PC-3 (cell line): ENCODE results near the gene UGT1A10. TPM values are rescaled to one million over a fixed set of nuclear protein-coding genes. Genes with fewer than 3 reads are reported as not detected.

Source experiments
- ATAC-seq: fragments of 200-7000 bp; cut with Tn5 transposase; 2 replicates; pipeline ENCODE4 v1.9.1; 2020; ENCODE audit warnings: mild to moderate bottlenecking, moderate library complexity
- BruUV-seq: library from RNA; stranded (reverse); fragments of 400-500 nt; replicated peaks from 2 replicates; lab custom pipeline; 2021; lab: Mats Ljungman, UMichigan
- CTCF ChIA-PET: fragments of 300-600 bp; sonication (Branson Sonifier 250); formaldehyde crosslinking; loops from one replicate; lab custom pipeline; 2022; ENCODE audit warnings: antibody characterized with exemption; lab: Charles Lee
- POLR2A ChIA-PET: fragments of 300-600 bp; sonication (Branson Sonifier 250); formaldehyde crosslinking; loops from one replicate; lab custom pipeline; 2022; ENCODE audit warnings: antibody characterized with exemption; ENCODE audit not compliant: unreplicated experiment; lab: Charles Lee
- DNase-seq: peaks from one replicate; pipeline ENCODE4 v3.0.0-alpha.2; 2015
- H2AFZ ChIP-seq: fragments of 300-600 bp; sonication (generic); 2 replicates; pipeline ENCODE4 v1.6.0; 2016; ENCODE audit warnings: antibody characterized with exemption, low read length
- H3F3A ChIP-seq: fragments of 300-600 bp; sonication (generic); one replicate; pipeline ENCODE4 v1.6.0; 2017; ENCODE audit warnings: antibody characterized with exemption, low read length, control low read depth, mild to moderate bottlenecking; ENCODE audit not compliant: unreplicated experiment
- H3K27ac ChIP-seq: fragments of 300-600 bp; sonication (generic); 2 replicates; pipeline ENCODE4 v1.5.1; 2016; ENCODE audit warnings: mild to moderate bottlenecking, low read length
- H3K27me3 ChIP-seq: fragments of 300-600 bp; sonication (generic); 2 replicates; pipeline ENCODE4 v1.6.1; 2016; ENCODE audit warnings: low read length, mixed read lengths
- H3K36me3 ChIP-seq: fragments of 300-600 bp; sonication (generic); 2 replicates; pipeline ENCODE4 v1.6.1; 2016; ENCODE audit warnings: low read depth, mixed run types, low read length, mixed read lengths
- H3K4me1 ChIP-seq: fragments of 300-600 bp; sonication (generic); 2 replicates; pipeline ENCODE4 v1.5.1; 2016; ENCODE audit warnings: low read length; ENCODE audit not compliant: insufficient read depth
- H3K4me2 ChIP-seq: fragments of 300-600 bp; sonication (generic); 2 replicates; pipeline ENCODE4 v1.6.0; 2016; ENCODE audit warnings: low read length
- H3K4me3 ChIP-seq: fragments of 300-600 bp; sonication (generic); 2 replicates; pipeline ENCODE4 v1.5.1; 2016; ENCODE audit warnings: mild to moderate bottlenecking, low read length, mixed read lengths
- H3K79me2 ChIP-seq: fragments of 300-600 bp; sonication (generic); 2 replicates; pipeline ENCODE4 v1.6.1; 2017; ENCODE audit warnings: low read length, mixed read lengths
- H3K9ac ChIP-seq: fragments of 300-600 bp; sonication (generic); 2 replicates; pipeline ENCODE4 v1.6.0; 2016; ENCODE audit warnings: mild to moderate bottlenecking, low read length
- H3K9me2 ChIP-seq: fragments of 300-600 bp; sonication (generic); replicated peaks from 2 replicates; pipeline ENCODE4 v1.6.1; 2016; ENCODE audit warnings: mixed run types, low read length, mixed read lengths
- H3K9me3 ChIP-seq: fragments of 300-600 bp; sonication (generic); 2 replicates; pipeline ENCODE4 v1.6.1; 2016; ENCODE audit warnings: low read length, mixed read lengths
- H4K20me1 ChIP-seq: fragments of 300-600 bp; sonication (generic); 2 replicates; pipeline ENCODE4 v1.6.1; 2016; ENCODE audit warnings: low read length, mixed read lengths
- EZH2 ChIP-seq: fragments of 300-600 bp; sonication (generic); IDR thresholded peaks from one replicate; pipeline ENCODE4 v1.6.1; 2017; ENCODE audit warnings: antibody characterized with exemption, mild to moderate bottlenecking, low read length; ENCODE audit not compliant: unreplicated experiment
- EZH2phosphoT487 ChIP-seq: fragments of 300-600 bp; sonication (generic); IDR thresholded peaks from 2 replicates; pipeline ENCODE4 v1.6.1; 2018; ENCODE audit warnings: mild to moderate bottlenecking, antibody characterized with exemption, low read length, borderline replicate concordance
- intact Hi-C: fragments of 100-400 bp; cut with micrococcal nuclease; formaldehyde crosslinking; loops from 2 replicates; pipeline ENCODE4 v1.9.0; 2023
- total RNA-seq: library from RNA; depleted of rRNA; stranded (reverse); fragments of >200 nt; gene quantifications from 2 replicates; pipeline ENCODE4 v1.2.3, GENCODE V29; 2014
- TF ChIP-seq, protein P1 (sequence below): fragments of 300-600 bp; sonication (generic); conservative IDR thresholded peaks from 2 replicates; pipeline ENCODE4 v1.5.1; 2017; ENCODE audit warnings: antibody characterized with exemption, low read depth, mild to moderate bottlenecking, low read length

UGT1A10 gene
- total RNA-seq, 1 experiment from 2014 or later: not detected

DNA sequence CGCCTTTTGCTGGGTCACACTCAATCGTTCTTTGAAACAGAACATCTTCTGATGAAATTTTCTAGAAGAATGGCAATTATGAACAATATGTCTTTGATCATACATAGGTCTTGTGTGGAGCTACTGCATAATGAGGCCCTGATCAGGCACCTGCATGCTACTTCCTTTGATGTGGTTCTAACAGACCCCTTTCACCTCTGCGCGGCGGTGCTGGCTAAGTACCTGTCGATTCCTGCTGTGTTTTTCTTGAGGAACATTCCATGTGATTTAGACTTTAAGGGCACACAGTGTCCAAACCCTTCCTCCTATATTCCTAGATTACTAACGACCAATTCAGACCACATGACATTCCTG, 77.0 kb downstream of the UGT1A10 start:
- intact Hi-C loops: loop anchor here (5.0 kb wide), 1 partner anchor 119 kb away; no protein-coding TSS in a partner anchor
- Histone ChIP-seq H3K9ac (no peak overlapping the region), H3K9me2 (no peaks in the 10 kb centered on the region; the same call in 1 of the 2 replicates), H2AFZ (no peak overlapping the region), H3K79me2 (no peaks in the 10 kb centered on the region), H3K27me3 (no peaks in the 10 kb centered on the region), H3K4me3 (no peak overlapping the region), H3K9me3 (no peaks in the 10 kb centered on the region), H3K36me3 (no peaks in the 10 kb centered on the region), H3K27ac (no peak overlapping the region), H4K20me1 (no peaks in the 10 kb centered on the region), H3K4me2 (no peak overlapping the region), H3F3A (no peaks in the 10 kb centered on the region), H3K4me1 (peaks cover 20% of the 10 kb centered on the region)
- CTCF ChIA-PET: no interaction called here
- DNase-seq (no peak), ATAC-seq (no peak)
- TF ChIP-seq, protein P1, sequence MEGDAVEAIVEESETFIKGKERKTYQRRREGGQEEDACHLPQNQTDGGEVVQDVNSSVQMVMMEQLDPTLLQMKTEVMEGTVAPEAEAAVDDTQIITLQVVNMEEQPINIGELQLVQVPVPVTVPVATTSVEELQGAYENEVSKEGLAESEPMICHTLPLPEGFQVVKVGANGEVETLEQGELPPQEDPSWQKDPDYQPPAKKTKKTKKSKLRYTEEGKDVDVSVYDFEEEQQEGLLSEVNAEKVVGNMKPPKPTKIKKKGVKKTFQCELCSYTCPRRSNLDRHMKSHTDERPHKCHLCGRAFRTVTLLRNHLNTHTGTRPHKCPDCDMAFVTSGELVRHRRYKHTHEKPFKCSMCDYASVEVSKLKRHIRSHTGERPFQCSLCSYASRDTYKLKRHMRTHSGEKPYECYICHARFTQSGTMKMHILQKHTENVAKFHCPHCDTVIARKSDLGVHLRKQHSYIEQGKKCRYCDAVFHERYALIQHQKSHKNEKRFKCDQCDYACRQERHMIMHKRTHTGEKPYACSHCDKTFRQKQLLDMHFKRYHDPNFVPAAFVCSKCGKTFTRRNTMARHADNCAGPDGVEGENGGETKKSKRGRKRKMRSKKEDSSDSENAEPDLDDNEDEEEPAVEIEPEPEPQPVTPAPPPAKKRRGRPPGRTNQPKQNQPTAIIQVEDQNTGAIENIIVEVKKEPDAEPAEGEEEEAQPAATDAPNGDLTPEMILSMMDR: no peak
- TF ChIP-seq EZH2phosphoT487 (no peak), EZH2 (no peak)
- POLR2A ChIA-PET: no interaction called here
- BruUV-seq: no TSS peak

DNA sequence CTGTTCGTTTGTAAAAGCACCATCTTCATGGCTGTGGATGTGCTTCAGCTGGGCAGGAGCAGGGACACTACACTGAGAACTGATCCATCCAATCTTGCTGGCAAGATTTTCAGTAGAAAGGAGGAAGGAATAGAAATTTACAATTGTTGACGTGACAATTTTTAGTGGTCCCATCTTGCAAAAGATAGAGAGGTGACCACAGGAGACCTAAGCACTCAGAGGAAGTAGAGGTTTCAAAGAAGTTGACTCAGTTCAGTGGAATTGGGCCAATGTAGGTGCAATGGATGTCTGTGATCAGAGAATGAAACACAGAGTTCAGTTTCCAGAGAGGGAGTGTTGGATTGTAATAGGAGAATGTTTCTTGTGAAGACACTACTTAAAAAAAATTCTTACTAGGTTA, 77.9 kb downstream of the UGT1A10 start:
- Histone ChIP-seq H3K4me2 (no peak overlapping the region), H4K20me1 (no peaks in the 10 kb centered on the region), H3K27ac (no peak overlapping the region), H3K79me2 (no peaks in the 10 kb centered on the region), H3F3A (no peaks in the 10 kb centered on the region), H3K36me3 (no peaks in the 10 kb centered on the region), H3K27me3 (no peaks in the 10 kb centered on the region), H2AFZ (no peak overlapping the region), H3K9me3 (no peaks in the 10 kb centered on the region), H3K9ac (no peak overlapping the region), H3K4me1 (peaks cover 12% of the 10 kb centered on the region), H3K4me3 (no peak overlapping the region), H3K9me2 (no peaks in the 10 kb centered on the region; the same call in 1 of the 2 replicates)
- DNase-seq (peak; percentile 27), ATAC-seq (no peak)
- ChIA-PET POLR2A (no interaction called here), CTCF (no interaction called here)
- no peak for TF ChIP-seq EZH2phosphoT487
- TF ChIP-seq, protein P1: no peak
- TF ChIP-seq EZH2: no peak
- no TSS peak for BruUV-seq
- intact Hi-C loops: loop anchor here (5.0 kb wide), 1 partner anchor 118 kb away; no protein-coding TSS in a partner anchor

DNA sequence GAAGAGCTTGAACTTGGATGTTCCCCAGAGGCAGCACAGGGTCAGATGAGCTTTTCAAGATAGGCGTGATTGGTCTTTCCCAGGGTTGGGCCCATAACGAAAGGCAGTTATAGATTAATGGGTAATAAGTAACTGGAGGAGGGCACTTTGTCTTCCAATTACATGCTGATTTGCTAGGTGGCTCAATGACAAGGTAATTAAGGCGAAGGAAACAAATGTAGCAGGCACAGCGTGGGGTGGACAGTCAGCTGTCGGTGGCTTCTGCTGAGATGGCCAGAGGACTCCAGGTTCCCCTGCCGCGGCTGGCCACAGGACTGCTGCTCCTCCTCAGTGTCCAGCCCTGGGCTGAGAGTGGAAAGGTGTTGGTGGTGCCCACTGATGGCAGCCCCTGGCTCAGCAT, 82.3 kb downstream of the UGT1A10 start, which contains the start of gene UGT1A4:
Gene UGT1A4, plus strand, starts transcription at position 185 of the 400 bp plus-strand sequence. Its CDS starts 85 bp downstream, at position 270.
- CTCF ChIA-PET: no interaction called here
- H3K9me3 ChIP-seq: no peaks in the 10 kb centered on the region
- no peak within 1 kb of the TSS for H2AFZ ChIP-seq
- H3K27me3 ChIP-seq: no peaks in the 10 kb centered on the region
- no peak within 1 kb of the TSS for H3K9ac ChIP-seq
- H3K9me2 ChIP-seq: no peaks in the 10 kb centered on the region; the same call in 1 of the 2 replicates
- H3K79me2 ChIP-seq: no peaks in the 10 kb centered on the region
- no peaks in the 10 kb centered on the region for H3K36me3 ChIP-seq
- H3F3A ChIP-seq: no peaks in the 10 kb centered on the region
- TF ChIP-seq, protein P1: no peak
- TF ChIP-seq EZH2phosphoT487 (no peak), EZH2 (no peak)
- ATAC-seq (no peak), DNase-seq (no peak)
- H3K4me1 ChIP-seq: no peaks in the 10 kb centered on the region
- POLR2A ChIA-PET: no interaction called here
- H4K20me1 ChIP-seq: no peaks in the 10 kb centered on the region
- no peak within 1 kb of the TSS for H3K4me3 ChIP-seq
- no peak within 1 kb of the TSS for H3K27ac ChIP-seq
- no TSS peak for BruUV-seq
- intact Hi-C loops: no loop called here
- no peak within 1 kb of the TSS for H3K4me2 ChIP-seq
